NCI-H1105 treated with DMSO at 0.1 percent for 48 hours (cell line): ENCODE measurements around the gene ZNF485.
"Not testable (repeated sequence)": the region's sequence is repeated elsewhere in the genome, so short reads cannot be mapped to it uniquely, and the experiment has no call there.

Source experiments
- DNase-seq: peaks from one replicate; lab custom pipeline; 2025; lab: John Stamatoyannopoulos, UW

The ZNF485 gene

GRCh38 chr10:43605850-43606322, 352 bp upstream of the ZNF485 start:
- DNase-seq = no peak

GRCh38 chr10:43607199-43607573, 948 bp downstream of the ZNF485 start:
- no peak for DNase-seq

GRCh38 chr10:43610636-43611035, 4.4 kb downstream of the ZNF485 start:
- DNase-seq = no peak

- DNase-seq = no peak
Measured at GRCh38 chr10:43616697-43617370, 10.6 kb downstream of the ZNF485 start.

GRCh38 chr10:43619368-43619767, 13.1 kb downstream of the ZNF485 start:
- DNase-seq = no peak

GRCh38 chr10:43622038-43622437, 15.8 kb downstream of the ZNF485 start:
- DNase-seq = no peak

- DNase-seq = peak; percentile 27
Measured at GRCh38 chr10:43623351-43623750, 17.1 kb downstream of the ZNF485 start.

- no peak for DNase-seq
Measured at GRCh38 chr10:43627942-43628341, 21.7 kb downstream of the ZNF485 start.

GRCh38 chr10:43628956-43629355, 22.7 kb downstream of the ZNF485 start:
- DNase-seq = no peak

- not testable (repeated sequence) for DNase-seq
Measured at GRCh38 chr10:43635816-43636215, 29.6 kb downstream of the ZNF485 start.

GRCh38 chr10:43640603-43641002, 34.4 kb downstream of the ZNF485 start:
- DNase-seq = no peak

- no peak for DNase-seq
Measured at GRCh38 chr10:43644252-43644651, 38.0 kb downstream of the ZNF485 start.

GRCh38 chr10:43645866-43646265, 39.6 kb downstream of the ZNF485 start:
- DNase-seq = no peak

GRCh38 chr10:43647576-43647975, 41.3 kb downstream of the ZNF485 start:
- no peak for DNase-seq

GRCh38 chr10:43648095-43648397, 41.8 kb downstream of the ZNF485 start:
- no peak for DNase-seq

- DNase-seq = peak; percentile 56
Measured at GRCh38 chr10:43648398-43649184, 42.4 kb downstream of the ZNF485 start, which contains the start of gene ZNF32. Gene ZNF32 (minus strand): TSS chr10:43648881. CDS start chr10:43646133, 2,748 bp downstream.

GRCh38 chr10:43649185-43649523, 42.9 kb downstream of the ZNF485 start:
- DNase-seq = no peak

- no peak for DNase-seq
Measured at GRCh38 chr10:43653746-43654145, 47.5 kb downstream of the ZNF485 start.

GRCh38 chr10:43655311-43655710, 49.1 kb downstream of the ZNF485 start:
- DNase-seq = no peak

- no peak for DNase-seq
Measured at GRCh38 chr10:43658227-43658626, 52.0 kb downstream of the ZNF485 start.

- DNase-seq = no peak
Measured at GRCh38 chr10:43665054-43665453, 58.8 kb downstream of the ZNF485 start.

- DNase-seq = no peak
Measured at GRCh38 chr10:43666552-43666951, 60.3 kb downstream of the ZNF485 start.

GRCh38 chr10:43667317-43667731, 61.1 kb downstream of the ZNF485 start:
- no peak for DNase-seq
